NCI-H2196 (cell line): Measurements from ENCODE around the gene TMEM139.

Experiments used
- DNase-seq: peaks from one replicate; lab custom pipeline; 2025; ENCODE audit not compliant: unreplicated experiment; lab: John Stamatoyannopoulos, UW

The TMEM139 gene

DNA sequence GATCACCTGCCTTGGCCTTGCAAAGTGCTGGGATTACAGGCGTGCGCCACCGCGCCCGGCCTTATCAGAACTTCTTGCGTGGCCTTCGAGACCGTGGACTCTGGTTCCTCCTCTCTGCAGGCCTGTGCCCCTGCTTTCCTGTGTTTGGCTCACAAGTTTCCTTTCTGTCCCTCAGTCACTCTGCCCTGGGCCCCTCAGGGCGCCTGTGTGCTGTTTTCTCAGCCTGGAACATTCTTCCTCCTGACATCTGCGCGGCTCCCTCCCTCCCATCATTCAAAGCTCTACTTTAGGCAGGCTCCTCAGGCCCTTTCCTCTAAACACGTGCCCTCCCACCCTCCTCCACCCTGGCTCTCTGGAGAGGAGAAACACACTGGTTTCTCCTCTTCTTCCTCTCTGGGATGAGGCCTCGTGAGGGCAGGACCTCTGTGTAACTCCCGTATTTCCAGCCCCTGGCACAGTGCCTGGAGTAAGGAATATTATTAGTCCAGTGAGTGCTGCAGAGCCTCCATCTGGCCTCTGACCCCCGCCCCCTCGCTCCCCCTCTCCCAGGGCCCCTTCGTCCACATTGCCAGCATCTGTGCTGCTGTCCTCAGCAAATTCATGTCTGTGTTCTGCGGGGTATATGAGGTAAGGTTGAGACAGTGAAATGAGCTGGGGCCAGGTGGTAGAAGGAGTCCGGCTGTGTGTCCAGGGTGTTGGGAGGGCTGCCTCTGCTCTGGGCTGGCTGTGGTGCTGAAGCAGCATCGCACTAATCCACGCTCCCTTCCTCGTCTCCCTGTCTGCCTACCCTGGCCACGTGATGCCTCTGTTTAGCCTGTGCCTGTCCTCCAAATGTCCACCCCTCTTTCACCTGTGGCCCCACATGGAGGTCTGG is 38.2 kb downstream of the TMEM139 start:
- no peak for DNase-seq

- DNase-seq, result no peak
These were observed 38.9 kb downstream of the TMEM139 start for GRCh38 chr7:143323653-143324052.

GRCh38 chr7:143325240-143325639 is 40.5 kb downstream of the TMEM139 start:
- no peak for DNase-seq

DNA sequence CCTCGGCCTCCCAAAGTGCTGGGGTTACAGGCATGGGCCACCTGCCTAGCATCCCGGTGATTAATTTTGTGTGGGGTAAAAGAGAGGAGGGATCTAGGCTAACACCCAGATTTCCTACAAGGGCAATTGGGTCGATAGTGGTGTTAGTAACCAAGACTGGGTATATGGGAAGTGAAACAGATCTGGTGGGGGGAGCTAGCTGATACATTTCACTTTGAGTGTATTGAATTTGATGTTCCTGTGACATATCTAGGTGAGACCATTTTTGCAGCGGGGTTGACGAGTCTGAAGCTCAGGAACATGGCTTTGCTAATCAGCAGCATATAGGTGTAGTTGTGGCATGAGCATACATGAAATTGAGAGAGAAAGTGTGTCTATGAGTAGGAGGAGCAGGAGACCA is 43.1 kb downstream of the TMEM139 start:
- DNase-seq, result no peak

DNA sequence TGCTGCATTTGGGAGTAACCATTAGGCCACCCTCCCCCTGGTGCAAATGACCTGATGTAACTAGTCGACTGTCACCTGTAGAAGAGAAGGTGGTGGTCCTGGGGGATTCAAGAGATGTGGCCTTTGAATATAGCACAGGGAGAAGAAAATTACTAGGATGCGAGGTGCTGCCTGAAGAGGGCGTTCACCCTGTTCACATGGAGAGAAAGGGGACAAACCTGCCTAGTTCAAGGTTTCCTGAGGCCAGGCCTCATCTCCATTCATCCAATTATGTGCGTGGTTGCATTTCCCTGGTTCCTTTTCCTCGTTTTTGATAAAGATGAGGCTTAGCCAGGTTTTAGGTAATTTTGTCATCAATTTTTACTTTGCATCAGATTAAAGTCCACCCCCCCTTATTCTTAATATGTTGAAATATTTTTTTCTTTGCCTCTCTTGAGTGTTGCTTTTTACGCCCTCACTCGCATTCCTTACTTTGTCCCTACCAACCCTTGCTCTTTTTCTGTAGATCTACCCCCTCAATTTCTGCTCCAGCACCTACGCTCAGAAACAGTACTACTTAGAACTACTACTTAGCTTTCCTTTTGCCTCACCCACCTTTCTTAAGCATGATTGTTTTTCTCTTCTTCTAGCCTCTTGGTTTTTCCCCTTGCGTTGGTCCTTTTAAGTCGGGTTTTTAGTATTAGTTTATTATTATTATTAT is 44.9 kb downstream of the TMEM139 start:
- DNase-seq, result no peak

DNA sequence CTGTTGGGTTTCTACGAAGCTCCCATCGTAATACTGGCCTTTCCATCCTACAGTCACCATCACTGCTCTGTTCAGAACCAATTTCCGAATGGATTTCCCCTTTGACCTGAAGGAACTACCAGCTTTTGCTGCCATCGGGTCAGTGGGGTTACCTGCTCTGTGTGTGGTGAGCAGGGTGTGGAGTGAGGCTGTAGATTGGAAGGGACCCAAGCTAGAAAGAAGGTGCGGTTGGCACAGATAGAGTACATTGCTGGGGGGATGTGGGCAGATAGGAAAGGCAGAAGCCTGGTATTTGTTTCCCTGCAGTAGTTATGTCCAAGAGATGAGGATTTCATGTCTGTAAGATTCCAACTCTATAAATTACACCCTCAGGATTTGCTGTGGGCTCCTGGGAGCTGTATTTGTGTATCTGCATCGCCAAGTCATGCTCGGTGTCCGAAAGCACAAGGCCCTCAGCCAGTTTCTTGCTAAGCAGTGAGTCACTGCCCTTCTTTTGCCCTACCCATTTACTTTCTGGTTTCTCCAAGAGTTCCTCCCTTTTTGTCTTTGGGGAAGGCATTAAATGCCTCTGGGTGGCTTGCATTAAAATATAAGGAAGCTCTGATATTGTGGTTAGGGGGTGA is 46.5 kb downstream of the TMEM139 start:
- DNase-seq, result no peak

- DNase-seq, result no peak
These were observed 49.5 kb downstream of the TMEM139 start for GRCh38 chr7:143334244-143334643.

- no peak for DNase-seq
These were observed 52.5 kb downstream of the TMEM139 start for GRCh38 chr7:143337216-143337615.
